Measurements from ENCODE around the gene TLR8. TPM values are rescaled to one million over a fixed set of nuclear protein-coding genes. Genes with fewer than 3 reads are reported as not detected.

Gene TLR8
- total and polyA plus RNA-seq, 2 experiments from 2014 or later, result not detected

GRCh38 chrX:12962041-12962504, 55.7 kb downstream of the TLR8 start:
- DNase-seq (ENCODE audit: low spot score), result no peak
- no peak for ATAC-seq
- Histone ChIP-seq H3K27me3 (ENCODE audit: insufficient read depth) (no peaks in the 10 kb centered on the region), H3K9me2 (ENCODE audit: insufficient read depth) (no peaks in the 10 kb centered on the region), H2AFZ (no peak overlapping the region), H4K20me1 (replicated peaks; ENCODE audit: insufficient read depth) (no peaks in the 10 kb centered on the region), H3K4me1 (ENCODE audit: insufficient read depth) (no peaks in the 10 kb centered on the region; the same call in 1 of the 2 replicates), H3F3A (replicated peaks; ENCODE audit: low read depth) (no peaks in the 10 kb centered on the region), H3K4me2 (no peak overlapping the region), H3K27ac (ENCODE audit: low read depth) (no peak overlapping the region), H3K4me3 (no peak overlapping the region), H3K36me3 (ENCODE audit: insufficient read depth) (no peaks in the 10 kb centered on the region), H3K79me2 (replicated peaks; ENCODE audit: insufficient read depth) (no peaks in the 10 kb centered on the region)
- no peak overlapping the region for H3K4me3 Mint-ChIP-seq
- peaks cover 6% of the 10 kb centered on the region for H3K4me1 Mint-ChIP-seq
- H3K27ac Mint-ChIP-seq, result no peak overlapping the region
- H3K9me3 Mint-ChIP-seq, result peaks cover 27% of the 10 kb centered on the region
- no peak for TF ChIP-seq ZNF462 (CRISPR knock-in tag; IDR thresholded peaks at IDR 0.05)
- no peak for TF ChIP-seq ETS1 (IDR thresholded peaks at IDR 0.05)
- TF ChIP-seq STAT1 (IDR thresholded peaks at IDR 0.05; ENCODE audit: unreplicated experiment), result no peak
- no peak for TF ChIP-seq NANOG (IDR thresholded peaks at IDR 0.05; ENCODE audit: borderline replicate concordance)
- TF ChIP-seq EZH2phosphoT487 (IDR thresholded peaks at IDR 0.05; ENCODE audit: unreplicated experiment), result no peak
- TF ChIP-seq REST (IDR thresholded peaks at IDR 0.05; ENCODE audit: unreplicated experiment), result no peak
- no peak for TF ChIP-seq POLR2AphosphoS5 (IDR thresholded peaks at IDR 0.05; ENCODE audit: low read depth)
- no peak for TF ChIP-seq CTCF (conservative IDR thresholded peaks at IDR 0.05; ENCODE audit: low read depth in 2 of 2)
- no peak for TF ChIP-seq JUNB (IDR thresholded peaks at IDR 0.05; ENCODE audit: unreplicated experiment)
- TF ChIP-seq ZNF114 (CRISPR knock-in tag; IDR thresholded peaks at IDR 0.05), result no peak
- TF ChIP-seq EZH2 (IDR thresholded peaks at IDR 0.05; ENCODE audit: low read depth, unreplicated experiment), result no peak
- TF ChIP-seq CREB1 (CRISPR knock-in tag; IDR thresholded peaks at IDR 0.05; ENCODE audit: low read depth), result no peak
- TF ChIP-seq ZNF331 (CRISPR knock-in tag; IDR thresholded peaks at IDR 0.05; ENCODE audit: low read depth), result no peak
- H3K36me3 Mint-ChIP-seq (ENCODE audit: low read depth), result peaks cover 26% of the 10 kb centered on the region; the same call in 2 of the 3 replicates
- peaks cover 2% of the 10 kb centered on the region for H3K27me3 Mint-ChIP-seq (ENCODE audit: insufficient read depth, low read depth, poor library complexity)

Data from GM23338 (cell line).